NCI-H774 (cell line): ENCODE results near the gene HMCES.
A peak's percentile ranks its signal among the peaks of the same experiment; 100 is the strongest.

Experiments
- DNase-seq: peaks from one replicate; lab custom pipeline; 2025; lab: John Stamatoyannopoulos, UW

HMCES gene, protein sequence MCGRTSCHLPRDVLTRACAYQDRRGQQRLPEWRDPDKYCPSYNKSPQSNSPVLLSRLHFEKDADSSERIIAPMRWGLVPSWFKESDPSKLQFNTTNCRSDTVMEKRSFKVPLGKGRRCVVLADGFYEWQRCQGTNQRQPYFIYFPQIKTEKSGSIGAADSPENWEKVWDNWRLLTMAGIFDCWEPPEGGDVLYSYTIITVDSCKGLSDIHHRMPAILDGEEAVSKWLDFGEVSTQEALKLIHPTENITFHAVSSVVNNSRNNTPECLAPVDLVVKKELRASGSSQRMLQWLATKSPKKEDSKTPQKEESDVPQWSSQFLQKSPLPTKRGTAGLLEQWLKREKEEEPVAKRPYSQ

DNA sequence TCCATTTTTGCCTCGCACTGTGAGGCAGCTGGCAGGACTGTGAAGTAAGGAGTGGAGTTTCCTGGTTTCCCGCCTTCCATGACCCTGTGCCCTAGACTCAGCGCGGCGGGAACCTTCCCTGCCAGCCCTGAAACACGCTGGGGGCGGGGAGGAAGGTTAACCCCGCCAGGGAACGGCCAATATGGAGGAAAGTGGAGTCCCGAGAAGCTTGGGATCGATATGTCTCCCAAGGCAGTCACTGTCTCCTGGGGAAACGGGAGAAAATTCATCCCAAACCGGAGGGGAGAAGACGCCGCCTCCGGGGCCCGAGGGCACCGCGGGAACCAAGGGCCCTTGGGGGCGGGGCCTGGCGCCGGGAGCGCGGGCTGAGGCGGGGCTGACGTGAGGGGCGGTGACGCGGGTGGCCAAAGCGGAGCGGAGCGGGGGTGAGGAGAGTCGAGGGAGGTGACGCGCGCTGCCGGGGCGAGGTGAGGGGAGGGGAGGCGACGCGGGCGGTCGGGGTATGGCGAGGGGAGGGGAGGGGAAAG, at the start of gene HMCES:
HMCES (plus strand) TSS at position 432 of the 527 bp plus-strand sequence. CDS start 863 bp downstream, outside the sequence.
- DNase-seq = peak; percentile 91

DNA sequence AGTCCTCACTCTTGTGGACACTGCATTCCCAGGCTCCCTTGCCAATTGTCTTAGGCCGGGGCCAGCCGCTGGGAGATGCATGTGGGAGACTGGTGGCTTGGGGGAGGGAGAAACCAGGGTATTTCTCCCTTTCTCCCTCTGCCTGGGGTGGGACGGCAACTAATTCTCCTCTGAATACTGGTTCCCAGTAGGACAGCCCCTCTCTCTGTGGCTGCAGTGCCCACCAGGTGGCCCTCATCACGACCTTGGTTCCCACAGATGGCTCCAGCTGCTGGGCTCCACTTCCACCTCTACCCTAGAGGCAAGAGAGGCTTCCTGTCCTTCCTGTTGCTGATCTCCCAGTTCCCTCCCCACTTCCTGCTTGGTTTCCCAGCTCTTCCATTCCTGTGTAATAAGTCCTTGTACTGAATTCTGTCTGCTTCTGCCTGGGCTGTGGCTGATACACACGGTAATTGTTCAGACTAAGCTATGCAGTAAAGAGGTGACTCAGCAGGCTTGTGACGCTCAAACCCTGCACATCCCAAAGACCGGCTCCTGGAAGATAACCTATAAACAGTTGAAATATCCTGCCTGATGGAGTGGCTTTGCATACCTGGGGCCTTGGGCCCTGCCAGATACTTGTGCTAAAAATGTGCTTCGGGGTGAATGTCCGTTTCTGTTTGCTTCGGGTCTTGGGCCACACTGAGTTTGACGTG, 49.6 kb upstream of the HMCES start:
- no peak for DNase-seq

DNA sequence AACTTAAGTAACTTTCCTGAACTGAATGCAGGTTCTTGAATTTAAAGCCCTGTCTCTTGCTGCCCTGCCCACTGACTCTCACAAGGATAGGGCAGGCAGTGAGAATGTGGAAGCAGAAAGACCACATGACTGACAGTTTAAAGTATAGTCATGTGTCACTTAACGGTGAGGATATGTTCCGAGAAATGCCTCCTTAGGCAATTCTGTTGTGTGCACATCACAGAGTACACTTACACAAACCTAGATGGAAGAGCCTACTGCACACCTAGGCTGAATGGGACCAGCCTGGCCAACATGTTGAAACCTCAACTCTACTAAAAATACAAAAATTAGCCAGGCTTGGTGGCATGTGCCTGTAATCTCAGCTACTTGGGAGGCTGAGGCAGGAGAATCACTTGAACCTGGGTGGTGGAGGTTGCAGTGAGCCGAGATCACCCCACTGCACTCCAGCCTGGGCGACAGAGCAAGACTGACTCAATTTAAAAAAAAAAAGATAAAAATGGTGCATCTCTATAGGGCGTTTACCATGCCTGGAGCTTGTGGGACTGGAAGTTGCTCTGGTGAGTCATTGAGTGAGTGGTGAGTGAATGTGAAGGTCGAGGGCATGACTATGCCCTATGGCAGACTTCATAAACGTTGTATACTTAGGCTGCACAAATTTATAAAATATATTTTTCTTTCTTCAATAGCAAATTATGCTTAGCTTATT, 48.2 kb upstream of the HMCES start:
- DNase-seq = no peak

DNA sequence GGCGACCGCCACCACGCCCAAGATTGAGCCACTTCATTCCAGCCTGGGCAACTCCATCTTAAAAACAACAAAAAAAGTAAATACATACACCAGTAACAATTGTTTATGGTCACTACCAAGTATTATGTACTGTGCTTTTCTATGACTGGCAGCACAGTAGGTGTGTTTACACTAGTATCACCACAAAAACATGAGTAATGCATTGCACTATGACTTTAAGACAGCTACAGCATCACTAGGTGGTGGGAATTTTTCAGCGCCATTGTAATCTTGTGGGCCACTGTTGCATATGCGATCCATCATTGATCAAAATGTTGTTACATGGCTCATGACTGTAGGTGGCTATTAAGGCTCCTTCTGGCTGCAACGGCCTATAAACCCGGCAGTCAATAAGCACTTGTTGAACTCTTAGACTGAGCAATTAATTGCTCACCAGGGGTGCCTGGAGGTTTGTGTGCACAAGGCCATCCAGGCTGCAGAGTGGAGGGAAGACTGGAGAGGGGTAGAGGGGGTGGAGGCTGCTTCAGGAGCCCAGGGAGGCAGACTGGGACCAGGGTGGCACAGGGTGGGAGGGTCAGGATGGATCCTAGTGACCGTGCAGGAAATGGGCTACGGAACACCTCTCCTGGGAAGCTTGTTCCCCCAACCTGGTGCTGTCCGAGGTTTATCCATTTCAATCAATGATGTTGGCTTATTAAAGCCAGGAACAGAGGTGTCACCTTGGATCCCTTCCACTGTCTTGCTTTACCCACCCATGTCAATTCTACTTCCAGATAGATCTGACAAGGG, 47.1 kb upstream of the HMCES start:
- peak; percentile 48 for DNase-seq

DNA sequence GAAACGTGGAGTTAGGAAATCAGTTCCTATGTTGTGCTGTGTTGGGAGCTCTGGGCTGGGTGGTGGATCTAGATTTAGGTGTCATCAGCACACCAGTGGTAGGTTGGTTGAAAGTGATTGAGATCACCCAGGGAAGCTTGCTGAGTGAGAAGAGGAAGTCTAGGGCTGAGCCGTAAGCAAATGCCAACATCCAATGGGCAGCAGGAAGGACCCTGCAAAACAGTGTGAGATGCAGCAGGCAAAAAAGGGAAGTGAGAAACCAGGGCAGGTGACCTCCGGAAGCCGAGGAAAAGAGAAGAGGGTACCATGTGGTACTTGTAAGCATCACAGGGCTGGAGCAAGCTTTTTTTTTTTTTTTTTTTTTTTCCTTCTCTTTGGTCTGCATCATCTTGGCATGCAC, 45.1 kb upstream of the HMCES start:
- no peak for DNase-seq

DNA sequence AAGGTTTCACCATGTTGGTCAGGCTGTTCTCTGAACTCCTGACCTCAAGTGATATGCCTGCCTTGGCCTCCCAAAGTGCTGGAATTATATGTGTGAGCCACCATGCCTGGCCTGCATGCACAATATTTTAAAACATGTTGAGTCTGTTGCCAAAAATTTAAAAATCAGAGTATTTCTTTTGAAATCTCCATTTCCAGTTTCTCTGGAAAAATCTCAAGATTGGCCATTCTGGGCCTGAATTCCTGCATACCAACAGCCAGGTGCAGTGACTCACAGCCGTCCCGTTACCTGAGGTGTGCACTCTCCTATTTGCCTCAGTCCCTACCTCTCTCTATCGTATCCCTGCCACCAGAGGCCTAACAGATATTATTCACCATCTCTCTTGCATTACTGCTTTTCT, 44.2 kb upstream of the HMCES start:
- DNase-seq = no peak

DNA sequence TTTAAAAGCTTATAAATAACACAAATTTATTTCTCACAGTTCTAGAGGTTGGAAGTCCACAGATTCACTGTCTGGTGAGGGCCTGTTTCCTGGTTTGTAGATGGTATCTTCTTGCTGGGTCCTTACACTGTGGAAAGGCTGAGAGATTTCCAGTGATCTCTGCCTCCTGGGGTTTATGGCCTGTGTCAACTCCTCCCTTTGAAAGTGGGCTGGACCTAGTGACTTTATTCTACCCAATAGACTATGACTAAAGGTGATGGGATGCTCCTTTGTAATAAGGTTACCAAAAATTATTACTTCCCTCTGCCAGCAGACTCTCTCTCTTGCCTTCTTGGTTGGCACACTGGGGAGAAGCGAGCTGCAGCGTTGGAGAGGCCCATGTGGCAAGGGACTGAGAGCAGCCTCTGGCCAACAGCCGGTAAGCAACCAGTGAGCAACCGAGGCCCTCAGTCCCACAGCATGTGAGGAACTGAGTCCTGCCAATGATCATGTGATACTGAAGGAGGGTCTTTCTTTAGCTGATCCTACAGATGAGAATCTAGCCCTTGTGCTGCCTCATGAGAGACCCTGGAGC, 43.2 kb upstream of the HMCES start:
- no peak for DNase-seq

DNA sequence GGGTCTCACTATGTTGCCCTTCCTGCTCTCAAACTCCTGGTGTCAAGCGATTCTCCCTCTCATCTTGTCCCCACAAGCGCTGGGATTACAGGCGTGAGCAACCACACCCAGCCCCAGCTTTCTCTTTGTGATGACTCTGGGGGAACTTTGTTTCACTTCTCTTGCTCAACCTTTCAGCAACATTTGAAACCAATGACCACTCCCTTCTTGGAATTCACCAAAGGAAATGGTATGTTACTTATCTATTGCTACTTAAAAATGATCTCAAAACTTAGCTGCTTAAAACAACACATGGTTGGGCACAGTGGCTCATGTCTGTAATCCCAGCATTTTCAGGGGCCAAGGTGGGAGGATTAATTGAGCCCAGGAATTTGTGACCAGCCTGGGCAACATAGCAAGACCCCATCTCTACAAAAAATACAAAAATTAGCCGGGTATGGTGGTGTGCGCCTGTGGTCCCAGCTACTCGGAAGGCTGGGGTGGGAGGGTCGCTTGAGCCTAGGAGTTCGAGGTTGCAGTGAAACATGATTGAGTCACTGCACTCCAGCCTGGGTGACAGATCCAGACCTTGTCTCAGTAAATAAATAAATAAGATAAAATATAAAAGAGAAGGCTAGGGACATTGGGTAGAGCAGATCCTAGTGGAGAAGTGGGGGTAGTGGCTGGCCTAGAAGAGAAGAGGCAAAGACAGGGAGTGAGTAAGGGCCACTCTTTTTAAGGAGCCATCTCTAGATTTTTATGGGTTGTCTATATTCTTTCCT, 39.5 kb upstream of the HMCES start:
- no peak for DNase-seq

DNA sequence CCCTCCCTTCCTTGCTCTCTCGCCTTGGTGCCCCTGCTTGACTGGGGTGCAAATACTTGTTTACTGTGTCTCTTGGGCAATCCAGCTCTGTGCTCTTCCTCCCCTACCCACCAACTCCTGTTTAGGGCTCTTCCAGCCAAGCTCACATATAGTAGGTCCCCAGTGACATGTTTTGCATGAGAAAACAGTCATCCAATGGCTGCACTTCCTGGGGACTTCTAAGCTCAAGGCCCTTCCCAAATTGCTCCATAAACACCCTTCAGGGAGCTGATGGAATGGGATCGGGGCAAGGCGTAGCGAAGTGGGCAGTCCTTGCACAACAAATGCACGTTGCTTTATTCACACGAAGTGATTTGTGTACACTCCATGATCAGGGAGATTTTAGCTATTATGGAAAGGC, 38.7 kb upstream of the HMCES start:
- no peak for DNase-seq

DNA sequence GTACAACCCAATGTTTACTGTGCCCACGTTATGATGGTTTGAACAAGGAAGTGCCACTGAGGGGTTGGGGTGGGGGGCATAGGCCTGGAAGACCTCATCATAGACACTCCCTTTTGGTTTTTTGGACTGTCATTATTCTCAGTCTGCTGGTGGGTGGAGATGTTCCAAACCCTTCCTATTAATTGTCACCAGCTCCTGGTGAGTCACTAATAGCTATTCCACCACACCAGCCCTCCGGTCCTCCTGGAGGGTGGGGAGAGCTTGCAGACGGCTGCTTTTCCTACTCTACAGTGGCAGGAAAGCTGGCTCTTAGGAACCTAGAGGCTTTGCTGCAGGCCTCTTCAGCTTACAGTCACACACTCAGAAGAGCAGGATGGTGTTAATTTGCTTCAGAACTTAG, 38.2 kb upstream of the HMCES start:
- DNase-seq = no peak

DNA sequence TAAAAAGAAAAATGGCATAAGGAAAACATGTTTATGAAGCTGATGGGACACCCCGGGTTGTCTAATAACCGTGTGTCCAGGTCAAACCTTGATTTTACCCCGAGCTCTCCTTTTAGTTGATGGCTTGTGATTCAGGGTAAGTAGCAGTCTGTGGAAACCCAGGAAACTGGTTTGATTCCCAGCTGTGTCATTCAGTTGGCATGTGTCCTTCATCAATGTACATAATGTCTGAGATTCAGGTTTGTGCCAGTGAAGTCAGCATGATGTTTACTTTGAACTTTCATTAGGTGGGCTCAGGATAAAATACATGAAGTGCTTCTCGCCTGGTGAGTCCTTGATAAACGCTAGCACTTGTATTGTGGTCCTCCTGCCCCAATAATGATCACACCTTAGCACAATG, 33.5 kb upstream of the HMCES start:
- no peak for DNase-seq

DNA sequence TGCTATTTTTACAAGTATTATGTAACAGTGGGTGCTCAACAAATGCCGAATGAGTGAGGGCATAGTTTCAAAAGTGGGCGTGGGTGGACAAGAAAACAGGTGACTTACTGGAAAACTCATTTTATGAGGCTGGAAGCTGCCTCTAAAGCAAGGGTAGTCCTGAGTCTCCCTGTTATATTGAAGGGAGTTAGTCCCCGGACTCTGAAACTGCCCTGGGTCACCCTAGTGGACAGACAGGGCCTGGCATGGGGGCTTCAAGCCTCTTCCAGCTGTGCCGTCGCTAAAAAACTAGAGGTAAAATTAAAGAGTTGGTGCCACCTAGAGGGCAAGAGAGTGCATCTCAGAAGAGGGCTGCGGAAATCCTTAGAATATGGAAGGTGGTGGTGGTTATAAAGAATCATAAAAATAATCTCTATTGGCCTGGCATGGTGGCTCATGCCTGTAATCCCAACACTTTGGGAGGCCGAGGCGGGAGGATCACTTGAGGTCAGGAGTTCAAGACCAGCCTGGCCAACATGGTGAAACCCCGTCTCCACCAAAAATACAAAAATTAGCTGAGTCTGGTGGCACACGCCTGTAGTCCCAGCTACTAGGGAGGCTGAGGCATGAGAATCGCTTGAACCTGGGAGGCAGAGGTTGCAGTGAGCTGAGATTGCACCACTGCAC, 32.9 kb upstream of the HMCES start:
- DNase-seq = peak; percentile 74

DNA sequence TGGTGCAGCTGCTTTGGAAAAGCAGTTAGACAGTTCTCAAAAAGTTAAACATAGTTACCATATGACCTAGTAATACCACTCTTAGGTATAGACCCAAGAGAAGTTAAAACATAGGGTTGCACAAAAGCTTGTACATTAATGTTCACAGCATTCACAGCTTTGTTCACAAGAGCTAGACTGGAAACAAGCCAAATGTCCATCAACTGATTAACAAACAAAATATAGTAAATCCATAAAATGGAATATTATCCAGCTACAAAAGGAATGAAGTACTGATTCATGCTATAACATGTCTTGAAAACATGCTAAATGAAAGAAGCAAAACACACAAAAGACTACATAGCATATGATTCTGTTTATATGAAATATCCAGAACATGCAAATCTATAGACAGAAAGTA, 32.0 kb upstream of the HMCES start:
- DNase-seq = no peak

DNA sequence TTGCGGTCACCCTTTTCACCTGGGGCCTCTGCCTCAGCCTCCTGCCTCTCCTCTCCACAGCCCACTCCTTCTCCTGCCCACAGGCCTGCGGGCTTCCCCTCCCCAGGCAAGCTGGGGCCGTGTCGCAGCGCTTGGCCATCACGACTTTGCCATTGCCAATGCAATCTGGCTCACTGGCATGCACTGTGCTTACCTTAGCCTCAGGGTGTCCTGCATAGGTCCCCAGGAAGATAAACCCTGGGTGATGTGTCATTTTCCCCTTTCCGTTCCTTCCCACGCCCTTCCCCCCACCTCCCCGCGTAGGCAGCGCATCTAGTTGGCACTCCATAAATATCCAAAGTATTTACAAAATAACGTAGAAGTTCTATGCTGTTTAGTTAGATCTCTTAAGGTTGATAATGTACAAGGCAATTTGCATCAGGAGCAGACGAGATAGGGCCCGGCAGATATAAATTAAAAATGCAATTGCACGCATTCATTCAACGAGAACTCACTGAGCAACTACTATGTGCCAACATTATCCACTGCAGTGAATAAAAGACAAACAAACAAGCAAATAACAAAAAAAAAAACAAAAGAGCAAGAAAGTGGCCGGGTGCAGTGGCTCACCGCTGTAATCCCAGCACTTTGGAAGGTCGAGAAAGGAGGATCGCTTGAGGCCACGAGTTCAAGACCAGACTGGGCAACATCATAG, 30.2 kb upstream of the HMCES start:
- DNase-seq = no peak

DNA sequence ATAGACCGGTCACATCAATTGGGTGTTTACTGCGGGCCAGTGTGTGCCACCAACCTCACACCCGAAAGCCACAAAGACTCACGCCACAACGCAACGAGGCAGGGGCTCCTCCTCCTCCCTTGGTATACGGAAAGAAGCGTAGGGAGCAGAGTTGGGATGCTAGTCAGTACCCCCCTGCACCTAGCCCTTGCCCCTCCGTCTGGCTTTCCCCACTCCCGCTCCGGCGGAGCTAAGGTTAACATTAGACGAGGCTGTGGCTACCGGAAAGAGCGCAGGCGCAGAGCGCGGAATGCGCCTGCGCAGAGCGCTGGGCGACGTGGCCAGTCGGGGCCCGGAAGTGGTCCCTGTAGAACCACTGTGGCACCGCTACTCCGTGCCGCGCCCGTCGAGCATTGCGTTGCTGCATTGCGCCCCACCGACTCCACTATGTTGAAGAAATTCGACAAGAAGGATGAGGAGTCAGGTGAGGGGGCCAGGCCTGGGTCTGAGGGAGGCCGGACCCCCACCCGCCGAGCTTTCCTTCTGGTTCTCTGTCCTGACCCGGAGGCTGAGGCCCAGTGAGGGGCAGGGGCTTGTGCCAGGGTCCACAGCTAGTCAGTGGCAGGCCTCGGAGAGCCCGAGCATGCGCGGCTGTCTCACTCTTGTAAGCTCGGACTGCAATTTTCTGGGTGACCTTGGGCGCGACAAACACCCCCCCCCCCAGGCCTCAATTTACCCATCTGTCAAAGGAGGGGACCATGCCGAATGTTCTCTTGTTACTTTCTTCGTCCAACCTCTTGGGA, 29.2 kb upstream of the HMCES start, which contains the start of gene COPG1:
COPG1 (plus strand) TSS at position 323 of the 782 bp plus-strand sequence; CDS start at position 427, 104 bp downstream.
- peak; percentile 88 for DNase-seq

DNA sequence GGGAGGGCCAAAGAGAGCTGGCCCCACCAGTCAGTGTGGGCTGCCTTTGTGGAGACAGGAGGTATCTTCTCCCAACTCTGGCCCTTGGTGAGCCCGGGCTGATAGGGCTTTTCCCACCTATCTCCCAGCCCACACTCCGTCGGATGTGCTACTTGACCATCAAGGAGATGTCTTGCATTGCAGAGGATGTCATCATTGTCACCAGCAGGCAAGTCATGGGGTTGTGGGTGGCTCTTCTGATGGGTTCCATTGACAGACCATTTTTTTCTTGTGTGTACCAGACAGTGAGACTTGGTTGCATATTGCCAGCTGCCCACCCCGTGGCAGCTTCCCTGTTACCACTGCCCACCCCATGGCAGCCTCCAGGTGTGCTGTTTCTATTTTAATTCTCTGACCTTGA, 25.9 kb upstream of the HMCES start:
- DNase-seq = no peak

DNA sequence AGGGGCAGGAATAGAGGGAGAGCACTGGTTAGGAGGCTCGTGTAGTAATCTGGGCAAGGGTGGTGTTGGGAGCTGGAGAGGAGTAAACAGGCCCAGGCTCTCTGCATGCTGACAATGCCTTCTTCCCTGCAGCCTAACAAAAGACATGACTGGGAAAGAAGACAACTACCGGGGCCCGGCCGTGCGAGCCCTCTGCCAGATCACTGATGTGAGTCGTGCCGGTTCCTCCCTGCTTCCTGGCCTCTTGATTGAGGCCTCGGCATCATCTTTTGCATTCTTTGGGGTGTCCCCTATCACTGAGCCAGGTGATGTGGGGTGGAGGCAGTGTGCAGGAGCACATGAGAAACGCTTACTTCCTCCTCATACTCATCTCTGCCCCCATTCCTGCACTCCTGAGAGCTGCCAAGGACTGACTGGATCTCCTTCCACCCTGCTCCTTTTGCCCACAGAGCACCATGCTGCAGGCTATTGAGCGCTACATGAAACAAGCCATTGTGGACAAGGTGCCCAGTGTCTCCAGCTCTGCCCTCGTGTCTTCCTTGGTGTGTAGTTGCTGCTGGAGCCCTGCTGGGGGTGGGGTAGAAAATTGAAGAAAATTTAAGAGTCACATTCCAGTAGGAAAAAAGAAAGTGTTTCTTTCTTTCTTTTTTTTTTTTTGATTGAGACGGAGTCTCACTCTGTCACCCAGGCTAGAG, 24.0 kb upstream of the HMCES start:
- no peak for DNase-seq

DNA sequence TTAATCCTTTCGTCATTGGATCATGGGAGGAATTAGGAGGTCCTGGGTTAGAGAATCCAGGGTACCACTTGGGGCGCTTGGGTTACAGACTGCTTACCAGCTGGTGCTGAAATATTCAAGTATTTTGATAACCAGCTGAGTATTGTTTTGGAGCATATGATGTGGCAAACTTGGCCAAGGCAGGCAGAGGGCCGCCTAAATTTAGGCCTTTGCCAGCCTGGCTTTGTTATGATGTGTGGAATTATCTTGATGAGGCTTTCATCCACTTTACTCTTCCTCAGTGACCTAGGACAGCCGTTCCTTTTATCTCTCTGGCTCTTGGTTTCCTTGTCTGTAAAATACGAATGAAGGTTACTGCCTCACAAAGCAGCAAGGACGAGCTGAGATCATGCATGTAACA, 22.4 kb upstream of the HMCES start:
- DNase-seq = no peak
